UCSD-AML1 (cell line): Measurements from ENCODE around the gene LMAN2.
"Not testable (repeated sequence)": the region's sequence is repeated elsewhere in the genome, so short reads cannot be mapped to it uniquely, and the experiment has no call there.

Experiments
- DNase-seq: peaks from one replicate; lab custom pipeline; 2025; ENCODE audit not compliant: unreplicated experiment; lab: John Stamatoyannopoulos, UW

Gene LMAN2

DNA sequence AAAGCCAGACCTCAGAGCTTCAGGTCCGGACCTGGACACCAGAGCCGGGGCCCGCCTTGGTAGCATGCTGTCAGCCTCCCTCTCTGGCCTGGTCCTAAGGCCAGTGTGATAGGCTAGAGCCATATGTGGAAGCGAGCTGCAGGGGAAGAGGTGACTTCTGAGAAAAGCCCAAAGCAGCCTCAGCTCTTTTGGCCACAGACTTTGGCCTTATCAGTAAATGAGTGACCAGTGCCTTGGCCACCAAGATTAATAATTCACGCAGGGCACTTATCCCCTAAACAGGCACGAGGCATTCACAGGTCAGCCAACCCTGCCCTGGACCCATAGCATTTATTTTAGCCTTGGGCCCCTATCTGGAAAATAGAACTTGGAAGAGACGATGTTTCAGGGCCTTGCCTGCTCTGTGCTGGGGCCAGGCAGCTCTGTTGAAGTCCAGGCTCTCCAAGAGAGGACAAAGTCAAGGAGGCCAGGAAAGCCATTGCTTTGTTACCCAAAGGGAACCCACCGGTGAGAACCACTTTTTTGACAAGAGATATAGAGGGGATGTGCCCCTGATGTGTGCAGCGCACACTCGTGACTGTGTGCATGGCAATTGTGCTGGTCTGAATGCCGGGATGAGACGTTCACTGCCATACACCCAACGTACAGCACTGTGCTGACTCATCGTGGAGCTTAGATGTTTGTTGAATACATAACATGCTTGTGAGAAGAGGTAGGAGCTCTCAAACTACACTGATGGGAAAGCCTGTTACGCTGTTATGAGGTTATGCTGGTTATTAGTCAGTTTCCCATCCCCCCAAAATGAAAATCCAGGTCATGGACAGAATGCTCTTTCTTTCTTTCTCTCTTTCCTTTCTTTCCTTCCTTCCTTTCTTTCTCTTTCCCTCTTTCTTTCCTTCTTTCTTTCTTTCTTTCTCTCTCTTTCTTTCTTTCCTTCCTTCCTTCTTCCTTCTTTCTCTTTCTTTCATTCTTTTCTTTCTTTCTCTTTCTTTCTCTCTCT lies 27.7 kb upstream of the LMAN2 start:
- DNase-seq = peak; percentile 35

DNA sequence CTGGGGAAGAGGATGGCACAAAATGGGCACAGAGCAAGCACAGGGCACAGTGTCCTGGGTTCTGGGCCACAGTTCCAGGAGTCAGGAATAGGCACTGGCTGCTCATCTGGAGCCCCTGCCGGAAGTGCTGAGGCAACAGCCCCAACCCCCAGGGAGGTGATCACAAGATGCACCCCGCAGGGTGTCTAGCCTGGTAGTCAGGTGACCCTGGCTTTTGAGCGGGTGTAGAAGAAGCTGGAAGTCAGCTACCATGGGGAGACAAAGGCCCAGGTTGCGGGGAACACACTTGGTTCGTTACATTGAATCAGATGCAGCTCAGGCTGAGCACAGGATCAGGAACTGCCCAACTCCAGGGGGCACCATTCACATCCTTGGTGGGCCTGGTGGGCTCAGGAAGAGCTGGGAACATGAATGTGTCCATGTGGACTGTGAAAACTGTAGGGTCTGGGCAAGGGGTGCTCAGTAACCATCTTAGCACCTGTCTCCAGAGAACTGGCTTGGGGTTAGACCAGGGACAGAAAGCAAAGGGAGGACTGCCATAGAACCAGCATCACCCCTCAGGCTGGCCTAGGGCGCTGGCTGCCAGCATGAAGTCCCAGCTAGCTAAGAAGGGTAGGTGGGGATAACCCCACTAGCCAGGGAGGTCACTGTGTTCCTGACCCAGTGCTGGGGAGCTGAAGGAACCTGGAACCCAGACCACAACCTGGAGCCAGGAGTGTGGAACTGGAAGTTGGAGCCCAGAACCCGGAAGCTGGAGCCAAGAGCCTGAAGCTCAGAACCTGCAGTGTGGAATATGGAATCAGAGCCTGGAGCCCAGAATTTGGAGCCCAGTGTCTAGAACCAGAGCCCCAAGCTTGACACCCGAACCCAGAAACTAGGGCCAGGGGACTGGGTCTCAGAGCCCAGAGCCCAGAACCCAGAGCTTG lies 26.6 kb upstream of the LMAN2 start:
- DNase-seq = no peak

DNA sequence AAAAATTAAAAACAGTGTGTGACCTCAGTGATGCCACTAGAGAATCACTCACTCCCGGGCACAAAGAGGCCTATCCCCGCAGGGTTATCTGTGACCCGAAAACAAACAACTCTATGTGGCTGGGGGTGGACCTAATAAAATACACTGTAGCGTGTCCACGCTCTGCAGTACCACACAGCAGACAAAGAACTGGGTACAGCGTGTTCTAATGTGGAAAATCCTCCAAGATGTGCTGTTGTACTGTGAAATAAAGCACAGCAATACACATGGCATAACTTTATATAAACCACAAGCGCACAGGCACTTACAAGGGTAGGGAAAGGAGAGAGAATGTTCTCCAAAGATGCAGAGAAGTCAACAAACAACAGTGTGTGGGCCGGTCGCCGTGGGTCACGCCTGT lies 24.6 kb upstream of the LMAN2 start:
- no peak for DNase-seq

DNA sequence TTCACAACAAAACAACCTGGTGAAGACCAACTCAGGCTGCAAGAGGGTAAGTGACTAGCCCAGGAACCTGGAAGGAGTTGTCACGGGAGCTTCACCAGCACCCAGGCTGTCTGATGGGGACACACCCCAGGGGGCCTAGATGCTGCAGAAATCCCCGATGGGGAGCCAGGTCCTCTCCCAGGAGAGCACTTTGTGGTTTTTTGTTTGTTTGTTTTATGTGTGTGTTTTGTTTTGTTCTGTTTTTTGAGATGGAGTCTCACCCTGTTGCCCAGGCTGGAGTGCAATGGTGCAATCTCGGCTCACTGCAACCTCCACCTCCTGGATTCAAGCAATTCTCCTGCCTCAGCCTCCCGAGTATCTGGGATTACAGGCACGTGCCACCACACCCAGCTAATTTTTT lies 24.0 kb upstream of the LMAN2 start:
- not testable (repeated sequence) for DNase-seq

DNA sequence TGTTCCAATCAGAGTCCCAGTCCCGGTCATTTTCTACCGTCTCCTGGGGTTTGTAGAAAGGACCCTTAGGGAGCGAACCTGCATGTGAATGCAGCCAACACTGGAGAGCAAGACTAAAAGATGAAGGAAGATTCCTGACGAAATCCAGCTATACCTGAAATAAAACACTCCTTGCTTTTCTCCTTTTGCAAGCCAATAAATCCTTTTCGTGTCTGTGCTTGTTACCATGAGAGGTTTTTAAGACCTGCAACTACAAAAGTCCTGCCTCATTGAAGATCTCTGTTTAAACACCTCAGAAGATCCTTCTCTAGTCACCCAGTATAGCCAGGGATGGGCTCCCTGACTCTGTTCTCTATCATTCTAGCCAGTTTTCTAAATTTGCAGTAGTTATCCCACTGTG lies 22.7 kb upstream of the LMAN2 start:
- DNase-seq = no peak

DNA sequence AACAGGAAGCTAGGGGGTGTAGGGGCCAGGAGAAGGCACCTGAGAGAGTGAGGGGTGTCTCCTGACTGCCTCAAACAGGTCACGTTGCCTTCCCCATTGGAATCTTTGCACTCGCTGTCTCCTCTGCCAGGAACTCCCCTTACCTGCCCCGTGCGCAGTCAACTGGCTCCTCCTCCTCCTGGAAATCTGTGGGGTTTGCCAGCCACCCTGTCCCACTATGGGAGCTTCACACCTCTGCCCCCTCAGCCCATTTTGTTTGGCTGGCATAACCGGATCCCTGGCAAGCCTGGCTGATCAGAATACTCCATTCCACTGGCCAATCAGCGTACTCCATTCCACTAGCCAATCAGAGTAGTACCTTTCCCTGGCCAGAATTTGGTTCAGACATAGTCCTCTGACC lies 22.3 kb upstream of the LMAN2 start:
- no peak for DNase-seq

DNA sequence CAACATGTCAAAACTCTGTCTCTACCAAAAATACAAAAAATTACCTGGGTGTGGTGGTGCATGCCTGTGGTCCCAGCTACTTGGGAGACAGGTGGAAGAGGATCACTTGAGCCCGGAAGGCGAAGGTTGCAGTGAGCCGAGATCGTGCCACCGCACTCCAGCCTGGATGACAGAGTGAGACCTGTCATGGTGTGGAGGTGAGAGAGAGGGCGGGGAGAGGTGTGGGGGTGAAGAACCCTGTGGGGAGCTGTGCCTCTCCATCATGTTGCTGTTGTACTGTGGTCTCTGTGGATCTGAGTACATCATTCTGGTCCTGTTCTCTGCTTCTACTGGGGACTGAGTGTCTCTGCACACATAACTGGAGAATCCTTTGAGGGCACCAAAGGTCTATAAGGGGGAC lies 21.4 kb upstream of the LMAN2 start:
- DNase-seq = no peak

DNA sequence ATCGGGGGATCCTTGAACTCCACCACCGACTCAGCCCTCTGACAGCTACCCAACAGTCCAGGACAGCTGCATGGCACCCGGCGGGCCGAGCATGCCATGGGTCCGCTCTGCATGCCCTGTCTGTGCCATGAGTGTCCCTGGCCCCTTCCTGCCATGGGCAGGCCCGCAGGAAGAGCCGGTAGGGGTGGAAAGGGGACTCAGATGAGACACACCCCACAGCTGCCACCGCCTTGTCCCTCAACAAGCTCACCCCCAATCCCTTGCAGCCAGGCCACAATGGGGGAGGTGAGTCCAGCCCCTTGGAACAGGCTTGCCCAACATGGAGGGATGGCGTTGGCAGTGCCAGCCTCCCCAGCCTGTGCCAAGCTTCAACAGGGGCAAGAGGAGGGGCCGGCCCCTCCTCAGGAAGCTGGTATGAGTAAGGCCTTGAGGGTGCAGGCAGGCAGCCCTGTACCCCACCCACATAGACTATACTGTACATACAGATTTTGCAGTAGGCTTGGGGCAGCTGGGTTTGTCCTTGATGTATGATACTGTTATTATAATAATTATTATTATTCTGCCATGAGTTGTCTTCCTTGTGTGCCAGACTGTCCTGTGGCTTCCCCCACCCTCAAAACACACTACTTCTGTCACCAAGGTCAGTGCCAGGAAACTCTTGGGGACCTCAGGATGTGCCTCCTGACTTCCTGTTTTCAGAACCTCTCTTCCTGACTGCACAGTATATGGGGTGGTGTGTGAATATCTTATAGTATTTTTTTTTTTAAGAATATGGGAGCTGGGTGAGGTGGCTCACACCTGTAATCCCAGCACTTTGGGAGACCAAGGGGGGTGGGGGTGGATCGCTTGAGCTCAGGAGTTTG lies 20.8 kb upstream of the LMAN2 start:
- DNase-seq = peak; percentile 43

DNA sequence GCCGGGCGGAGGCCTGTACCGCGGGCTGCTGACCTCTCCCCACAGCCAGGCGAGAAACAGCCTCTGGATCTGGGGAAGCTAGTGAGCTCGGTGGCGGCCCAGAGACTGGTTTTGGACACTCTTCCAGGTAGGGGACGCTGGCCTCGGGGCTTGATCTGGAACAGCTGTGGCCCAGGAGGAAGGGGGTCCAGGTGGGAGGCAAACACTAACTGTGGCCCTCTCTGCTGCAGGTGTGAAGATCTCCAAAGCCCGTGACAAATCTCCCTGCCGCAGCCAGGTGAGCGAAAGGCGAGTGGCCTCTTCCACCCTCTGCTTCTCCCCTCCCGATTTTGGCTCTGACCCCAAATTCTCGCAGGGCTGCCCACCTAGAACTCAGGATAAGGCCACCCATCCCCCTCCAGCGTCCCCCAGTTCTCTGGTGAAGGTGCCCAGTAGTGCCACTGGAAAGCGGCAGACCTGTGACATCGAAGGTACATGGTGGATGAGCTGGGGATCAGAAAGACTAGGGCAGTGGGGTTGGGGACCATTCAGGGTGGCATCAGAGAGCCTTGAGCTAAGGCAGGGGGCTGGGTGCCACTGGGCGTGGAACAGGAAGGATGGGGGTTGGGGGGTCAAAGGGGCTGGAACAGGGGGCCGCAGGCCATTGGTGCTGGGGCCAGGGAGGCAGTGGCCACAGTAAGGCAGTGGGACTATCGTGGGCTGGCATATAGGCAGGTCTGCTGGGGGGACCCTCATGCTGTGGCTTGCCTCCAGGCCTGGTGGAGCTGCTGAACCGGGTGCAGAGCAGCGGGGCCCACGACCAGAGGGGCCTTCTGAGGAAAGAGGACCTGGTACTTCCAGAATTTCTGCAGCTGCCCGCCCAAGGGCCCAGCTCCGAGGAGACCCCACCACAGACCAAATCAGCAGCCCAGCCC lies 19.9 kb upstream of the LMAN2 start:
- no peak for DNase-seq

DNA sequence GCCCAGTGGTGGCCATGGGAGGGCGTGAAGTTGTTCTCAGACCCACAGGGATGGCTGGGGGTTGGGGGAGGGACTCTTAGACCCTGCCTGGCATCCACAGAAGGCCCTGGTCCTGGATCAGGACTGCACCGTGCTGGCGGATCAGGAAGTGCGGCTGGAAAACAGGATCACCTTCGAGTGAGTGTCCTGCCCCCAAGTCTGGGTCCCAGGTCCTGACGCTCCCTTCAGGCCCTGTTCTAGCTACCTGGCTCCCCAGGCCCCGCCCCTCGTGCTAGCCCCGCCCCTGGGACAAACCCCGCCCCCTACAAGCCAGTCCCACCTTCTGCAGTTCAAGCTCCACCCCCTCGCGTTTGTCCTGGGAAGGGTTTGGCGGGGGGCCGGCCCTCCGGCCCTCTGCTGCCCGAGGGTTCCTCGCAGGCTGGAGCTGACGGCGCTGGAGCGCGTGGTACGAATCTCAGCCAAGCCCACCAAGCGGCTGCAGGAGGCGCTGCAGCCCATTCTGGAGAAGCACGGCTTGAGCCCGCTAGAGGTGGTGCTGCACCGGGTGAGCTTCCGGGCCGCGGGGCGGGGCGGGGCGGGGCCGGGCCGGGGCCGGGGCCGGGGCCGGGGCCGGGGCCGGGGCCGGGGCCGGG lies 19.1 kb upstream of the LMAN2 start:
- no peak for DNase-seq

DNA sequence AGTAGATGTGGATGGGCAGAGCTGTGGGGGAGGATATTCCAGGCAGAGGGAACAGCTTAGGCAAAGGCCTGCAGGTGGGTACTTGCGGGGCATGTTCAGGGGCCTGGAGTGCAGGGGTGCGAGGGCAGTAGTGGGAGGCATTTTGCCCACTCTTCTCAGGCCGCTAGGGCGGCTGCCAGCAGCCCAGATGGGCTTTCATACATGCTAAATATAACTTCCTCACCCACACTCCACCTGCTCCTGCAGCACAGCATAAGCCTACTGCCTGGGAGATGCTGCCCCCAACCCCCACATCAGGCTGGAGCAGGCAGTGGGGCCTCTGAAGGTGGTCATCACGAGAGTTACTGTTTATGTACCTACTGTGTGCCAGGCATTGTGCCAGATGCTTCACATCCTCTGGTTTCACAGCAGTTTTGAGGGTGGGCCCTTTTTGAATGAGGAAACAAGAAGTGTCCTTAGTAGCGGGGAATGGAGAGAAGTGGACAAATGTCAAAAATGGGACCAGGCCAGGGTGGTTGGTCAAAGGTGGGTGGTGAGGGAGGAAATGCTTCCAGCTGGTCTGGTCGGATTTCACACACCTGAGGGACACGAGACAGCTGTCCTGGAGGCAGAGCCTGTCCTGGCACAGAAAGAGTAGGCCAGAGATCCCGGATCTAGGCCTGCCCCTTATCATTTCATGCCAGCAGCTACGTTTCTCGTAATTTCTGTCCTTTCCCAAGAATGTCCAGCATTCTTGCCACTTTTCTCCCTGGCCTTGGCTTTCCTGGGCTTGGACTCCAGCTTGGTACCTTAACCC lies 18.4 kb upstream of the LMAN2 start:
- DNase-seq = no peak

DNA sequence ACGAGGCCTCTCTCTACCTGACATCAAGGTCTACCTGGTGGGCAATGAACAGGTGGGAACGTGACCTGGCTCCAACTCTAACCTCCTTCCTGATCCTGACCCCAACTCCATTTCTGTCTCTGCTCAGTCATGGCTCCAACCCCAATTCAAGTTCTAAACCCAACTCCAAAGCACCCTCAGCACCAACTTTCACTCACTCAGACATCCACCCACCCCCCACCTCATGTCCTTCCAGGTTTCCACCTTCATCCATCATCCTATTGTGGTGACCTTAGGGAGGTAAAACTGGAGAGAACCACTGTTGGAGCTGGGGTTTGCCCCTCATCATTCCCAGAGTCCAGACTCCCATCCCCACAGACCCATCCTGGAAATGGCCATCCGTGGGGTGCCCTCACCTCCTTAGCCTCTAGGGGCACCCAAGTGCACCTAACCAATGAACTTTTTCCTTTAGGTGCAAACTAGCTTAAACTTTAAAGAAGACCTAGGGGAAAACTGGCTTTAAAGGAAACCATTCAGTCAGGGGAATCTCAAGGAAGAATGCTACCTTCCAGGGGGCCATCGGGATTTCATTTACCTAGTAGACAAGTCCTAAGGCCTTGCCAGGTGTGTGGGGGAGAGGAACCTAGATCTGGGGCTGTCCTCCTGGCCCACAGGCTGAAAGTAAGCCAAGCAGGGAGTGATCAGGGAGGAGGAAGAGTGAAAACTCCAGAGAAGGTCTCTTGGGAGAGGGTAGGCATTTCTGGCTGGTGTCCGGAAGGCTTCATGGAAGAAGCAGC lies 17.6 kb upstream of the LMAN2 start:
- DNase-seq = peak; percentile 29

DNA sequence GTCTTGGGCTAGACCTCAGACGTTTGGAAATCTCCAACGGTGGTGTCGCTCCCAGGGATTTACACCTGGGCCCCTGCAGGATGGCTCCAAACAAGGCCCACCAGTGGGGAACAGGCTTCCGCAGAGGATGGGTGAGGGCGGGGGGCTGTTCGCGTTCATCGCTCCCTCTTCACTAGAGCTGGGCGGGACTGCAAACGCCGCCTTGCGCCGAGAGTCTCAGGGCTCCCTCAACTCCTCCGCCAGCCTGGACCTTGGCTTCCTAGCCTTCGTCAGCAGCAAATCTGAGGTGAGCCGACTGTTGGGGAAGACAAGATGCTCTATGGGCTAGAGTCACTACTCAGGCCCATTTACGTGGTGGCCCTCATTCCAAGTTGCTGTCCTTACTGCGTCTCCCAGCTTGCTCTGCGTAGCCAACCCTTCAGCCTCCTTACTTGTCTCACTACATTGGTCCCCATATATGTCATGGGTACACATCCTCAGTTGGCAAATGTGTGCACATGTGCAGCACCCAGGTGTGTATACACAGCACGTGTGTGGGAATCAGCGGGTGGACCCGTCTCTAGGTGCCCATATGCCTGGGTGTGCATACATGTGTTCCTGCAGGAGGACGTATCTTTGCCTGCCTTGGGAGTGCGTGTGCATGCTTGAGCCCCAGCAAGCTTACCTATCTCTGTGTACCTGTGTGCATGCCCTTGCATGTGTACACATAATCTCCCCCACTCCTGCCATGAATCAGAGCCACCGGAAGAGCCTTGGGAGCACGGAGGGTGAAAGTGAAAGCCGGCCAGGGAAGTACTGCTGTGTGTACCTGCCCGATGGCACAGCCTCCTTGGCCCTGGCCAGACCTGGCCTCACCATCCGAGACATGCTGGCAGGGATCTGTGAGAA lies 16.8 kb upstream of the LMAN2 start:
- no peak for DNase-seq

DNA sequence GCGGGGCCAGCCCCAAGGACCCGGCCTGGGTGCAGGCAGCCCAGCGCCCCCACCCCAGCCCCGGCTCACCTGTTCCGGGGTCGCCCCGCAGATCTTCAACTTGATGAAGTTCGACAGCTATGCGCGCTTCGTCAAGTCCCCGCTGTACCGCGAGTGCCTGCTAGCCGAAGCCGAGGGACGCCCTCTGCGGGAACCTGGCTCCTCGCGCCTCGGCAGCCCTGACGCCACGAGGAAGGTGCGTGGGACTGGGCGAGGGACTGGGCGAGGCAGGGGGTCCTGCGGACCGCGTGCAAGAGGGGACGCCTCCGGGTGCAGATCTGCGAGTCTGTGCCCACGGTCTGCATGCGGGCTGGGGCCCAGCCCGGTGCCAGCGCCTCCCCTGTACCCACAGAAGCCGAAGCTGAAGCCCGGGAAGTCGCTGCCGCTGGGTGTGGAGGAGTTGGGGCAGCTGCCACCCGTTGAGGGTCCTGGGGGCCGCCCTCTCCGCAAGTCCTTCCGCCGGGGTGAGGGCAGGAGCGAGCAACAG lies 15.9 kb upstream of the LMAN2 start:
- no peak for DNase-seq

DNA sequence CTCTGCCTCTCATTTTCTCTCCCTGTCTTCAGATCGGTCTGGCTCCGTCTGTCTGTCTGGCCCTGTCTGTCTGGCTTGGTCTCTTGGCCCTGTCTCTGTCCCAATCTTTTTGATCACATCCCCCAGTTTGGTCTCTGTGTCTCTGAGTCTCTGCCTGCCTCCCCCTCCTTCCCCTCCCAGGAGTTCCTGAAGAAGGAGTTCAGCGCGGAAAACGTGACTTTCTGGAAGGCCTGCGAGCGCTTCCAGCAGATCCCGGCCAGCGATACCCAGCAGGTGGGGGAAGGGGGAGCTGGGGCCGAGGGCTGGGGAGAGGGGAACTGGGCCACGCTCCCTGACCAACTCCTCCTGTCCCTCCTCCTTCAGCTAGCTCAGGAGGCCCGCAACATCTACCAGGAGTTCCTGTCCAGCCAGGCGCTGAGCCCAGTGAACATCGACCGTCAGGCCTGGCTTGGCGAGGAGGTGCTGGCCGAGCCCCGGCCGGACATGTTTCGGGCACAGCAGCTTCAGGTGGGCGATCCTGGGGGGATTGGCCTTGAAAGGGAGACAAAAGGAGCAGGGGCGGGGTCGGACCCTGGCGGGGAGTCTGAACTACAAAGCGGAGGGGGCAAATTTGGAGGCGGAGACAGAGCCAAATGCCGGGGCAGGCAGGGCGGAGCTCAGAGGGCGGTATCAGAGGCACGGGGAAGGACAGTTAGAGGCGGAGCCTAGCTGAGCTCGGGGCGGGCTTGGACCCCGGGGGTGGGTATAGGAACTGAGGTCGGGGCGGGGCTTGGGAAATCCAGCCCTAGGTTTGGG lies 15.3 kb upstream of the LMAN2 start:
- no peak for DNase-seq
